Astrocyte (in vitro differentiated cells and primary cell): ENCODE results near the gene RAD51B. TPM values are rescaled to one million over a fixed set of nuclear protein-coding genes. Genes with fewer than 3 reads are reported as not detected.

Experiments
- DNase-seq: peaks from one replicate; pipeline ENCODE4 v3.0.0-alpha.2; 2010; ENCODE audit warnings: low read depth
- FAIRE-seq: peaks from 2 replicates; lab custom pipeline; 2011; peaks lifted over from hg19 to GRCh38; lab: Jason Lieb, UNC
- H2AFZ ChIP-seq: 2 replicates; pipeline ENCODE4 v1.6.0; 2012; ENCODE audit warnings: low read depth, low read length, inconsistent platforms
- H3K27ac ChIP-seq: 2 replicates; pipeline ENCODE4 v1.5.1; 2011; ENCODE audit warnings: low read depth, low read length, inconsistent platforms
- H3K27me3 ChIP-seq: 2 replicates; pipeline ENCODE4 v1.6.0; 2011; ENCODE audit warnings: low read length, inconsistent platforms; ENCODE audit not compliant: insufficient read depth
- H3K36me3 ChIP-seq: 2 replicates; pipeline ENCODE4 v1.5.1; 2011; ENCODE audit warnings: low read length, inconsistent platforms; ENCODE audit not compliant: insufficient read depth
- H3K4me1 ChIP-seq: 2 replicates; pipeline ENCODE4 v1.5.1; 2011; ENCODE audit warnings: low read length, inconsistent platforms; ENCODE audit not compliant: insufficient read depth
- H3K4me2 ChIP-seq: 2 replicates; pipeline ENCODE4 v1.6.0; 2012; ENCODE audit warnings: low read length, inconsistent platforms
- H3K4me3 ChIP-seq: 2 replicates; pipeline ENCODE4 v1.5.1; 2011; ENCODE audit warnings: low read depth, mild to moderate bottlenecking, low read length, inconsistent platforms; ENCODE audit not compliant: insufficient read depth
- H3K79me2 ChIP-seq: 2 replicates; pipeline ENCODE4 v1.6.0; 2012; ENCODE audit warnings: mild to moderate bottlenecking, low read length, inconsistent platforms; ENCODE audit not compliant: insufficient read depth
- H3K9ac ChIP-seq: 2 replicates; pipeline ENCODE4 v1.6.0; 2012; ENCODE audit warnings: mild to moderate bottlenecking, low read length, inconsistent platforms
- H3K9me3 ChIP-seq: 2 replicates; pipeline ENCODE4 v1.5.1; 2012; ENCODE audit warnings: low read depth, mild to moderate bottlenecking, low read length, inconsistent platforms; ENCODE audit not compliant: insufficient read depth
- H4K20me1 ChIP-seq: 2 replicates; pipeline ENCODE4 v1.6.0; 2012; ENCODE audit warnings: low read length, inconsistent platforms; ENCODE audit not compliant: insufficient read depth
- H3K27ac Mint-ChIP-seq: one replicate; pipeline ENCODE4 v1.8.0; 2021; ENCODE audit warnings: mild to moderate bottlenecking, mixed read lengths; ENCODE audit not compliant: unreplicated experiment
- H3K27me3 Mint-ChIP-seq: one replicate; pipeline ENCODE4 v1.8.0; 2021; ENCODE audit warnings: low read depth, mixed read lengths; ENCODE audit not compliant: unreplicated experiment
- H3K36me3 Mint-ChIP-seq: one replicate; pipeline ENCODE4 v1.8.0; 2021; ENCODE audit warnings: low read depth, mixed read lengths; ENCODE audit not compliant: unreplicated experiment
- H3K4me1 Mint-ChIP-seq: one replicate; pipeline ENCODE4 v1.8.0; 2021; ENCODE audit warnings: low read depth, mixed read lengths; ENCODE audit not compliant: unreplicated experiment
- H3K4me3 Mint-ChIP-seq: one replicate; pipeline ENCODE4 v1.8.0; 2021; ENCODE audit warnings: mild to moderate bottlenecking, moderate library complexity, mixed read lengths; ENCODE audit not compliant: unreplicated experiment
- H3K9me3 Mint-ChIP-seq: one replicate; pipeline ENCODE4 v1.8.0; 2021; ENCODE audit warnings: mild to moderate bottlenecking, mixed read lengths; ENCODE audit not compliant: unreplicated experiment
- EZH2 ChIP-seq: IDR thresholded peaks from 2 replicates; pipeline ENCODE4 v1.6.1; 2012; ENCODE audit warnings: mild to moderate bottlenecking, low read length, inconsistent platforms; ENCODE audit not compliant: insufficient read depth
- total RNA-seq: library from RNA; stranded (reverse); gene quantifications from 2 replicates; pipeline ENCODE4 v1.2.1, GENCODE V29; 2021
- TF ChIP-seq, protein P1 (sequence below): IDR thresholded peaks from 2 replicates; pipeline ENCODE4 v1.5.1; 2011; ENCODE audit warnings: low read depth, mild to moderate bottlenecking, inconsistent platforms, low read length, moderate library complexity; ENCODE audit not compliant: insufficient read depth

The RAD51B gene
- total RNA-seq, 1 donor from 2014 or later = 10.8 TPM

DNA sequence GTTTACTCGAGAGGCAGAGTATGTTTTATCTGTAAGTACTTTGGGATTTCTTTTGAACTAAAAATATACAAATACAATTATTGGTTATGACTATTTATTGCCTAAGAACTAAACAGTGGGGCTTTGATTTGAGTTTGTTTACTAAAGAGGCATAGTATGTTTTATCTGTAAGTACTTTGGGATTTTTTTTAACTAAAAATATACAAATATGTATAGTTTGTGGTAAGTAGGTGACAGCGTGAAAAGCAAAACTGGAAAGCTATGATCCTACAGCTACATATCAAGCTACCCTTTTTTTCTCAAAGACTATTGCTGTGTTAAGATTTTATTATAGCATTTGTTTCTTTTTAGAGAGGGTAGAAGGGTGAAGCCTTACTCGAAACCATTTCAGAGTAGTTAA, 171.0 kb downstream of the RAD51B start:
- no peaks in the 10 kb centered on the region for H3K79me2 ChIP-seq
- H3K27ac ChIP-seq = no peak overlapping the region
- peaks cover 11% of the 10 kb centered on the region for H3K4me1 ChIP-seq
- no peaks in the 10 kb centered on the region for H3K9me3 Mint-ChIP-seq
- peaks cover 11% of the 10 kb centered on the region for H3K4me1 Mint-ChIP-seq
- FAIRE-seq (no peak), DNase-seq (no peak)
- no peak overlapping the region for H3K4me3 Mint-ChIP-seq
- H3K9ac ChIP-seq = no peak overlapping the region
- no peaks in the 10 kb centered on the region for H3K27me3 ChIP-seq
- no peaks in the 10 kb centered on the region for H3K36me3 Mint-ChIP-seq
- no peaks in the 10 kb centered on the region for H3K36me3 ChIP-seq
- H3K9me3 ChIP-seq = no peaks in the 10 kb centered on the region
- H3K4me2 ChIP-seq = no peak overlapping the region
- no peaks in the 10 kb centered on the region for H4K20me1 ChIP-seq
- H3K27me3 Mint-ChIP-seq = no peaks in the 10 kb centered on the region
- H2AFZ ChIP-seq = no peak overlapping the region
- no peak overlapping the region for H3K27ac Mint-ChIP-seq
- TF ChIP-seq EZH2 = no peak
- TF ChIP-seq, protein P1, sequence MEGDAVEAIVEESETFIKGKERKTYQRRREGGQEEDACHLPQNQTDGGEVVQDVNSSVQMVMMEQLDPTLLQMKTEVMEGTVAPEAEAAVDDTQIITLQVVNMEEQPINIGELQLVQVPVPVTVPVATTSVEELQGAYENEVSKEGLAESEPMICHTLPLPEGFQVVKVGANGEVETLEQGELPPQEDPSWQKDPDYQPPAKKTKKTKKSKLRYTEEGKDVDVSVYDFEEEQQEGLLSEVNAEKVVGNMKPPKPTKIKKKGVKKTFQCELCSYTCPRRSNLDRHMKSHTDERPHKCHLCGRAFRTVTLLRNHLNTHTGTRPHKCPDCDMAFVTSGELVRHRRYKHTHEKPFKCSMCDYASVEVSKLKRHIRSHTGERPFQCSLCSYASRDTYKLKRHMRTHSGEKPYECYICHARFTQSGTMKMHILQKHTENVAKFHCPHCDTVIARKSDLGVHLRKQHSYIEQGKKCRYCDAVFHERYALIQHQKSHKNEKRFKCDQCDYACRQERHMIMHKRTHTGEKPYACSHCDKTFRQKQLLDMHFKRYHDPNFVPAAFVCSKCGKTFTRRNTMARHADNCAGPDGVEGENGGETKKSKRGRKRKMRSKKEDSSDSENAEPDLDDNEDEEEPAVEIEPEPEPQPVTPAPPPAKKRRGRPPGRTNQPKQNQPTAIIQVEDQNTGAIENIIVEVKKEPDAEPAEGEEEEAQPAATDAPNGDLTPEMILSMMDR = no peak
- H3K4me3 ChIP-seq = no peak overlapping the region

DNA sequence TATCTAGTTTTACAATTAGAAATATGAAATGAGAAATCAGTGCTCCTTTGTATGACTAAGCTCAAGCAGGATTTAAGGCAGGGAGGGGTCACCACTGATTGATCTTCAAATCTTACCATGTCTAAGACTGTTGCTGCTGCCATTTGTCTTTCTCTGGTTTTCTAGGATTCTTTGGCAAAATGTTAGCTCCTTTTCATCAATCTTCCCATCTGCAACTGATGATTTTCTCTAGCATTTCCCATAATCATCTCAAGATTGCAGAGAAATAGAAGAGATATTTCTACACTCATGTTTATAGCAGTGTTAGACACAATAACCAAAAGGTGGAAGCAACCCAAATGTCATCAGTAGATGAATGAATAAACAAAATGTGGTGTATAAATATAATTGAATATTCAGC, 175.0 kb downstream of the RAD51B start:
- Mint-ChIP-seq H3K27me3 (no peaks in the 10 kb centered on the region), H3K27ac (no peak overlapping the region), H3K36me3 (no peaks in the 10 kb centered on the region), H3K4me1 (peaks cover 11% of the 10 kb centered on the region), H3K9me3 (no peaks in the 10 kb centered on the region), H3K4me3 (no peak overlapping the region)
- H3K9ac ChIP-seq = no peak overlapping the region
- H3K4me1 ChIP-seq = peaks cover 7% of the 10 kb centered on the region
- no peak overlapping the region for H3K4me2 ChIP-seq
- H3K4me3 ChIP-seq = no peak overlapping the region
- no peaks in the 10 kb centered on the region for H3K79me2 ChIP-seq
- FAIRE-seq (no peak), DNase-seq (peak; percentile 46)
- no peak overlapping the region for H3K27ac ChIP-seq
- no peak overlapping the region for H2AFZ ChIP-seq
- TF ChIP-seq, protein P1 = no peak
- no peak for TF ChIP-seq EZH2
- H3K27me3 ChIP-seq = no peaks in the 10 kb centered on the region
- H3K36me3 ChIP-seq = no peaks in the 10 kb centered on the region
- no peaks in the 10 kb centered on the region for H4K20me1 ChIP-seq
- H3K9me3 ChIP-seq = no peaks in the 10 kb centered on the region

DNA sequence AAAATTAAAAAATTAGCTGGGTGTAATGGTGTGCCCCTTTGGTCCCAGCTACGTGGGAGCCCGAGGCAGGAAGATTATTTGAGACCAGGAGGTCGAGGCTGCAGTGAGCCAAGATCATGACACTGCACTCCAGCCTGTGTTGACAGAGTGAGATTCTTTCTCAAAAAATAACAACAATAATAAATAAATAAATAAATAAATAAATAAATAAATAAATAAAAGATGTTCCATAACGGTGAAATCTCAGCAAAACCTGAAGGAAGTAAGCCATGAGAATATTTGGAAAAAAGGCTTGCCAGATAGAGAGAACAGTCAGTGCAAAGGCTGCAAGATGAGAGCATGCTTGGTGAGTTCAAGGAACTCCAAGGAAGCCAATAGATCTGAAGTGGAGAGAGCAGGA, 176.7 kb downstream of the RAD51B start:
- Histone ChIP-seq H3K4me3 (no peak overlapping the region), H3K27me3 (no peaks in the 10 kb centered on the region), H3K79me2 (no peaks in the 10 kb centered on the region), H3K9ac (no peak overlapping the region), H3K36me3 (no peaks in the 10 kb centered on the region), H3K9me3 (no peaks in the 10 kb centered on the region), H3K4me1 (peaks cover 17% of the 10 kb centered on the region), H3K4me2 (no peak overlapping the region), H4K20me1 (no peaks in the 10 kb centered on the region), H3K27ac (no peak overlapping the region), H2AFZ (no peak overlapping the region)
- TF ChIP-seq, protein P1 = no peak
- no peak for TF ChIP-seq EZH2
- Mint-ChIP-seq H3K4me3 (no peak overlapping the region), H3K9me3 (no peaks in the 10 kb centered on the region), H3K36me3 (no peaks in the 10 kb centered on the region), H3K4me1 (peaks cover 19% of the 10 kb centered on the region), H3K27me3 (no peaks in the 10 kb centered on the region), H3K27ac (no peak overlapping the region)
- DNase-seq (no peak), FAIRE-seq (no peak)
